OCI-LY7 (cell line): Measurements from ENCODE around the gene PCNX3. TPM values are rescaled to one million over a fixed set of nuclear protein-coding genes. Genes with fewer than 3 reads are reported as not detected.

Source experiments
- BruUV-seq: library from RNA; stranded (reverse); fragments of 400-500 nt; replicated peaks from 2 replicates; lab custom pipeline; 2021; lab: Mats Ljungman, UMichigan
- CTCF ChIA-PET: fragments of 300-600 bp; sonication (Branson Sonifier 250); formaldehyde crosslinking; loops from one replicate; lab custom pipeline; 2022; ENCODE audit warnings: antibody characterized with exemption; ENCODE audit not compliant: unreplicated experiment; lab: Charles Lee
- POLR2A ChIA-PET: fragments of 300-600 bp; sonication (Branson Sonifier 250); formaldehyde crosslinking; loops from one replicate; lab custom pipeline; 2022; ENCODE audit warnings: antibody characterized with exemption; lab: Charles Lee
- DNase-seq: peaks from one replicate; pipeline ENCODE4 v3.0.0-alpha.2; 2015; ENCODE audit warnings: low spot score
- H2AFZ ChIP-seq: fragments of 200-600 bp; sonication (generic), shearing (Covaris generic); 2 replicates; pipeline ENCODE4 v1.6.1; 2014; ENCODE audit warnings: mild to moderate bottlenecking, antibody characterized with exemption, low read length, moderate library complexity
- H3K27ac ChIP-seq: fragments of 200-600 bp; sonication (generic); 2 replicates; pipeline ENCODE4 v1.5.1; 2014; ENCODE audit warnings: mixed run types, low read depth, mild to moderate bottlenecking, moderate library complexity, low read length, inconsistent platforms; ENCODE audit not compliant: poor library complexity, severe bottlenecking
- H3K36me3 ChIP-seq: fragments of 200-600 bp; sonication (generic); 2 replicates; pipeline ENCODE4 v1.6.1; 2014; ENCODE audit warnings: mild to moderate bottlenecking, antibody characterized with exemption, low read length, moderate library complexity, mixed read lengths; ENCODE audit not compliant: insufficient read depth
- H3K4me1 ChIP-seq: fragments of 200-600 bp; sonication (generic); 2 replicates; pipeline ENCODE4 v1.5.1; 2014; ENCODE audit warnings: mild to moderate bottlenecking, low read length; ENCODE audit not compliant: insufficient read depth, poor library complexity, severe bottlenecking
- H3K4me2 ChIP-seq: fragments of 200-600 bp; sonication (generic); 2 replicates; pipeline ENCODE4 v1.6.1; 2014; ENCODE audit warnings: mild to moderate bottlenecking, low read length
- H3K4me3 ChIP-seq: fragments of 200-600 bp; sonication (generic); 2 replicates; pipeline ENCODE4 v1.5.1; 2014; ENCODE audit warnings: mild to moderate bottlenecking, low read depth, low read length; ENCODE audit not compliant: poor library complexity, severe bottlenecking
- H3K79me2 ChIP-seq: fragments of 200-600 bp; sonication (generic); 2 replicates; pipeline ENCODE4 v1.6.1; 2016; ENCODE audit warnings: low read depth, mild to moderate bottlenecking, low read length, moderate library complexity, mixed read lengths; ENCODE audit not compliant: insufficient read depth
- H3K9me2 ChIP-seq: fragments of 200-600 bp; sonication (generic); 2 replicates; pipeline ENCODE4 v1.6.1; 2016; ENCODE audit warnings: mild to moderate bottlenecking, low read length, mixed read lengths; ENCODE audit not compliant: insufficient read depth
- H3K9me3 ChIP-seq: fragments of 200-600 bp; sonication (generic); 2 replicates; pipeline ENCODE4 v1.6.1; 2014; ENCODE audit warnings: mild to moderate bottlenecking, mixed run types, low read length, mixed read lengths
- H4K20me1 ChIP-seq: fragments of 200-600 bp; sonication (generic); 2 replicates; pipeline ENCODE4 v1.6.1; 2014; ENCODE audit warnings: mild to moderate bottlenecking, antibody characterized with exemption, low read length, moderate library complexity, mixed read lengths; ENCODE audit not compliant: insufficient read depth
- EZH2phosphoT487 ChIP-seq: fragments of 200-600 bp; sonication (generic); IDR thresholded peaks from 2 replicates; pipeline ENCODE4 v1.6.1; 2018; ENCODE audit warnings: low read depth, borderline replicate concordance, mild to moderate bottlenecking, mixed run types, antibody characterized with exemption, low read length, moderate library complexity, mixed read lengths
- intact Hi-C: fragments of 100-400 bp; cut with micrococcal nuclease; formaldehyde crosslinking; loops from one replicate; pipeline ENCODE4 v1.10.0; 2022; ENCODE audit not compliant: unreplicated experiment
- microRNA-seq: library from miRNA; unstranded; fragments of <30 nt; microRNA quantifications from one replicate; pipeline ENCODE4 v1.2.0, GENCODE V29; 2022; ENCODE audit warnings: borderline replicate concordance
- small RNA-seq: library from RNA; depleted of rRNA; stranded (forward); fragments of <200 nt; gene quantifications from one replicate; pipeline ENCODE3, GENCODE V24; 2014
- total RNA-seq, 2 experiments: library from RNA; depleted of rRNA in 1 of 2; stranded (reverse); fragments of >200 nt in 1 of 2; shearing (Covaris generic) in 1 of 2; gene quantifications; 2 replicates each; pipeline ENCODE4 v1.2.3, GENCODE V29; 2014 to 2022
- TF ChIP-seq, protein P1 (sequence below): fragments of 200-600 bp; sonication (generic); conservative IDR thresholded peaks from 2 replicates; pipeline ENCODE4 v1.5.1; 2014; ENCODE audit warnings: mild to moderate bottlenecking, antibody characterized with exemption, low read length, moderate library complexity, mixed read lengths

PCNX3 gene
- total RNA-seq, 2 experiments from 2014 or later, result 36.2 to 66.7 TPM

DNA sequence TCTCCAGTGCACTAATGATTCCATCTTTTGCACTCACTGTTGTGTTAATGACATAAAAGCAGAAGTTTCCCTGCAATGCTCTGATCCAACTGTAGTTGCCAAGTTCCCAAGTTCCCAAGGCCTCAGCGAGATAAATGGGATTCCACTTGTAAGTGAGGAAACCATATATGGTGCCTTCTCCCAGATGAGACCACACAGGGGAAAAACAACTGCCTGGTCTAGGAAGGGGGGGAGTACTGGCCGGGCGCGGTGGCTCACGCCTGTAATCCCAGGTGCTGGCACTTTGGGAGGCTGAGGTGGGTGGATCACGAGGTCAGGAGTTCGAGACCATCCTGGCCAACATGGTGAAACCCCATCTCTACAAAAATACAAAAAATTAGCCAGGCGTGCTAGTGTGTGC, 70.4 kb downstream of the PCNX3 start:
- BruUV-seq, result no TSS peak
- ChIA-PET CTCF (no interaction called here), POLR2A (interaction anchor here (0.6 to 1.0 kb wide), 2 partner anchors 9 to 115 kb away, joined by 3 to 5 read pairs; no protein-coding TSS in a partner anchor)

More for the DNA sequence above, 70.4 kb downstream of the PCNX3 start:
- TF ChIP-seq EZH2phosphoT487, result no peak
- TF ChIP-seq, protein P1, sequence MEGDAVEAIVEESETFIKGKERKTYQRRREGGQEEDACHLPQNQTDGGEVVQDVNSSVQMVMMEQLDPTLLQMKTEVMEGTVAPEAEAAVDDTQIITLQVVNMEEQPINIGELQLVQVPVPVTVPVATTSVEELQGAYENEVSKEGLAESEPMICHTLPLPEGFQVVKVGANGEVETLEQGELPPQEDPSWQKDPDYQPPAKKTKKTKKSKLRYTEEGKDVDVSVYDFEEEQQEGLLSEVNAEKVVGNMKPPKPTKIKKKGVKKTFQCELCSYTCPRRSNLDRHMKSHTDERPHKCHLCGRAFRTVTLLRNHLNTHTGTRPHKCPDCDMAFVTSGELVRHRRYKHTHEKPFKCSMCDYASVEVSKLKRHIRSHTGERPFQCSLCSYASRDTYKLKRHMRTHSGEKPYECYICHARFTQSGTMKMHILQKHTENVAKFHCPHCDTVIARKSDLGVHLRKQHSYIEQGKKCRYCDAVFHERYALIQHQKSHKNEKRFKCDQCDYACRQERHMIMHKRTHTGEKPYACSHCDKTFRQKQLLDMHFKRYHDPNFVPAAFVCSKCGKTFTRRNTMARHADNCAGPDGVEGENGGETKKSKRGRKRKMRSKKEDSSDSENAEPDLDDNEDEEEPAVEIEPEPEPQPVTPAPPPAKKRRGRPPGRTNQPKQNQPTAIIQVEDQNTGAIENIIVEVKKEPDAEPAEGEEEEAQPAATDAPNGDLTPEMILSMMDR, result no peak
- Histone ChIP-seq H3K4me1 (no peaks in the 10 kb centered on the region), H3K4me2 (no peak overlapping the region), H3K4me3 (no peak overlapping the region), H3K36me3 (no peaks in the 10 kb centered on the region), H3K9me2 (no peaks in the 10 kb centered on the region), H3K79me2 (no peaks in the 10 kb centered on the region), H4K20me1 (no peaks in the 10 kb centered on the region), H3K27ac (no peak overlapping the region), H2AFZ (no peak overlapping the region), H3K9me3 (no peaks in the 10 kb centered on the region)
- DNase-seq, result no peak
- intact Hi-C loops, result no loop called here

Small RNA genes within 50 kb of the gene (microRNA-seq; reads per million reads assigned to microRNA genes)
- gene MIR4489 (not detected), gene MIR4690 (5.3 reads per million)

Small RNA genes within 50 kb of the gene (small RNA-seq; reads per million reads assigned to genes)
- gene MIR4489 (not detected), gene MIR4690 (not detected)

Other genes starting within 250 kb of the PCNX3 start
- 5.9 and 7.0 TPM in 2 replicates for gene SLC25A45, start 233.1 kb upstream of the PCNX3 start, total RNA-seq (2014; rRNA removed; shearing (Covaris generic))
- gene SLC25A45, start 233.1 kb upstream of the PCNX3 start, total RNA-seq (2022), result 20.7 and 24.0 TPM in 2 replicates
- 36.7 and 55.8 TPM in 2 replicates for gene FRMD8, start 229.1 kb upstream of the PCNX3 start, total RNA-seq (2014; rRNA removed; shearing (Covaris generic))
- 31.5 and 37.6 TPM in 2 replicates for gene FRMD8, start 229.1 kb upstream of the PCNX3 start, total RNA-seq (2022)
- 30.1 and 52.2 TPM in 2 replicates for gene NEAT1, start 193.0 kb upstream of the PCNX3 start, total RNA-seq (2014; rRNA removed; shearing (Covaris generic))
- gene NEAT1, start 193.0 kb upstream of the PCNX3 start, total RNA-seq (2022), result 390 and 440 TPM in 2 replicates
- gene MALAT1, start 116.7 kb upstream of the PCNX3 start, total RNA-seq (2014; rRNA removed; shearing (Covaris generic)), result 3,446 and 3,598 TPM in 2 replicates
- gene MALAT1, start 116.7 kb upstream of the PCNX3 start, total RNA-seq (2022), result 5,974 and 7,097 TPM in 2 replicates
- 43.2 and 56.8 TPM in 2 replicates for gene SCYL1, start 90.7 kb upstream of the PCNX3 start, total RNA-seq (2014; rRNA removed; shearing (Covaris generic))
- 62.9 and 70.0 TPM in 2 replicates for gene SCYL1, start 90.7 kb upstream of the PCNX3 start, total RNA-seq (2022)
- gene LTBP3, start 57.4 kb upstream of the PCNX3 start, total RNA-seq (2014; rRNA removed; shearing (Covaris generic)), result 11.2 and 17.4 TPM in 2 replicates
- 10.0 and 13.8 TPM in 2 replicates for gene LTBP3, start 57.4 kb upstream of the PCNX3 start, total RNA-seq (2022)
- 37.7 and 60.4 TPM in 2 replicates for gene ZNRD2, start 45.3 kb upstream of the PCNX3 start, total RNA-seq (2014; rRNA removed; shearing (Covaris generic))
- gene ZNRD2, start 45.3 kb upstream of the PCNX3 start, total RNA-seq (2022), result 35.9 and 43.4 TPM in 2 replicates
- gene FAM89B, start 43.2 kb upstream of the PCNX3 start, total RNA-seq (2014; rRNA removed; shearing (Covaris generic)), result 16.1 and 26.4 TPM in 2 replicates
- 17.9 and 25.3 TPM in 2 replicates for gene FAM89B, start 43.2 kb upstream of the PCNX3 start, total RNA-seq (2022)
- 59.6 and 59.7 TPM in 2 replicates for gene EHBP1L1, start 39.7 kb upstream of the PCNX3 start, total RNA-seq (2014; rRNA removed; shearing (Covaris generic))
- gene EHBP1L1, start 39.7 kb upstream of the PCNX3 start, total RNA-seq (2022), result 71.6 and 80.3 TPM in 2 replicates
- gene KCNK7, start 20.0 kb upstream of the PCNX3 start, total RNA-seq (2014; rRNA removed; shearing (Covaris generic)), result 1.4 TPM in 1 of 2 replicates, not detected in the other
- 0.68 and 1.6 TPM in 2 replicates for gene KCNK7, start 20.0 kb upstream of the PCNX3 start, total RNA-seq (2022)
- gene MAP3K11, start 1.6 kb upstream of the PCNX3 start, total RNA-seq (2014; rRNA removed; shearing (Covaris generic)), result 32.0 and 33.4 TPM in 2 replicates
- gene MAP3K11, start 1.6 kb upstream of the PCNX3 start, total RNA-seq (2022), result 50.6 and 53.2 TPM in 2 replicates
- gene SIPA1, start 22.3 kb downstream of the PCNX3 start, total RNA-seq (2014; rRNA removed; shearing (Covaris generic)), result 57.6 and 95.4 TPM in 2 replicates
- gene SIPA1, start 22.3 kb downstream of the PCNX3 start, total RNA-seq (2022), result 156 and 160 TPM in 2 replicates
- 40.4 and 48.0 TPM in 2 replicates for gene RELA, start 47.1 kb downstream of the PCNX3 start, total RNA-seq (2014; rRNA removed; shearing (Covaris generic))
- 78.9 and 82.5 TPM in 2 replicates for gene RELA, start 47.1 kb downstream of the PCNX3 start, total RNA-seq (2022)
- gene KAT5, start 96.5 kb downstream of the PCNX3 start, total RNA-seq (2014; rRNA removed; shearing (Covaris generic)), result 87.9 and 97.1 TPM in 2 replicates
- gene KAT5, start 96.5 kb downstream of the PCNX3 start, total RNA-seq (2022), result 79.9 and 82.1 TPM in 2 replicates
- 92.7 and 99.1 TPM in 2 replicates for gene RNASEH2C, start 105.0 kb downstream of the PCNX3 start, total RNA-seq (2014; rRNA removed; shearing (Covaris generic))
- gene RNASEH2C, start 105.0 kb downstream of the PCNX3 start, total RNA-seq (2022), result 79.1 and 100 TPM in 2 replicates
- 10.2 and 12.9 TPM in 2 replicates for gene AP5B1, start 165.2 kb downstream of the PCNX3 start, total RNA-seq (2014; rRNA removed; shearing (Covaris generic))
- 23.9 and 25.6 TPM in 2 replicates for gene AP5B1, start 165.2 kb downstream of the PCNX3 start, total RNA-seq (2022)
- 0.15 TPM in 1 of 2 replicates, not detected in the other for gene OVOL1, start 171.3 kb downstream of the PCNX3 start, total RNA-seq (2014; rRNA removed; shearing (Covaris generic))
- gene OVOL1, start 171.3 kb downstream of the PCNX3 start, total RNA-seq (2022), result not detected in 2 replicates
- not detected in 2 replicates for gene SNX32, start 218.2 kb downstream of the PCNX3 start, total RNA-seq (2014; rRNA removed; shearing (Covaris generic))
- gene SNX32, start 218.2 kb downstream of the PCNX3 start, total RNA-seq (2022), result not detected in 2 replicates
- gene CFL1, start 242.4 kb downstream of the PCNX3 start, total RNA-seq (2014; rRNA removed; shearing (Covaris generic)), result 1,019 and 1,146 TPM in 2 replicates
- gene CFL1, start 242.4 kb downstream of the PCNX3 start, total RNA-seq (2022), result 1,064 and 1,119 TPM in 2 replicates
- 110 and 130 TPM in 2 replicates for gene MUS81, start 244.7 kb downstream of the PCNX3 start, total RNA-seq (2014; rRNA removed; shearing (Covaris generic))
- 94.2 and 102 TPM in 2 replicates for gene MUS81, start 244.7 kb downstream of the PCNX3 start, total RNA-seq (2022)